ENCODE data around the gene SMIM7. TPM values are rescaled to one million over a fixed set of nuclear protein-coding genes. Genes with fewer than 3 reads are reported as not detected.

The SMIM7 gene
- total and polyA plus RNA-seq, 2 donors from 2014 or later = 66.2 to 144 TPM

DNA sequence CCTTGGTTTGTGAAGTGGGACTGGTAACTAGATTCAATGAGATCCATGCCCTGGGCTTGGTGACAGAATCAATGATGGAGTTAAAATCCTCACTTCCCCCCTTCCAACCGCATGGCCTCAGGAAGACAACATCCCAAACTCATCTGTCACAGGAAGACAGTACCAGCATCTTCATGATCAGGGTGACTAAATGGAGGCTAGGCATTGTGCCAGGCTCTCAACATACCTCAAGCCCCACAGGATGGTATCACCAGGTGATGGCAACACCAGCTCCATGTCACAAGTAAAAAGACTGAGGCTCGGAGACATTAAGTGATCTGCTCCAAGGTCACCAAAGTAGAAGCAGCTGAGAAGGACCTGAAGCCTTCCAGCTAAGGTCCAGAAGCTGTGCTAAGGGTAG lies 46.1 kb downstream of the SMIM7 start:
- Histone ChIP-seq H3K27me3 (ENCODE audit: control insufficient read depth, insufficient read depth, low read length) (no peaks in the 10 kb centered on the region), H3K4me1 (ENCODE audit: control insufficient read depth in 2 of 3, insufficient read depth in 2 of 3, low read depth in 1 of 3, low read length in 3 of 3) (no peaks in the 10 kb centered on the region), H3K27ac (ENCODE audit: low read depth in 2 of 2, low read length in 2 of 2) (no peak overlapping the region), H3K9ac (ENCODE audit: low read length in 3 of 3) (no peak overlapping the region), H3K9me3 (ENCODE audit: control insufficient read depth in 2 of 3, insufficient read depth in 1 of 3, low read length in 3 of 3) (no peaks in the 10 kb centered on the region), H3K4me3 (ENCODE audit: low read length in 3 of 3) (no peak overlapping the region), H3K36me3 (ENCODE audit: control insufficient read depth in 2 of 3, insufficient read depth in 3 of 3, low read length in 3 of 3) (no peaks in the 10 kb centered on the region)
- FAIRE-seq (no peak), DNase-seq (no peak)
- intact Hi-C loops (cut with DNase I) = no loop called here
- TF ChIP-seq, protein P1, sequence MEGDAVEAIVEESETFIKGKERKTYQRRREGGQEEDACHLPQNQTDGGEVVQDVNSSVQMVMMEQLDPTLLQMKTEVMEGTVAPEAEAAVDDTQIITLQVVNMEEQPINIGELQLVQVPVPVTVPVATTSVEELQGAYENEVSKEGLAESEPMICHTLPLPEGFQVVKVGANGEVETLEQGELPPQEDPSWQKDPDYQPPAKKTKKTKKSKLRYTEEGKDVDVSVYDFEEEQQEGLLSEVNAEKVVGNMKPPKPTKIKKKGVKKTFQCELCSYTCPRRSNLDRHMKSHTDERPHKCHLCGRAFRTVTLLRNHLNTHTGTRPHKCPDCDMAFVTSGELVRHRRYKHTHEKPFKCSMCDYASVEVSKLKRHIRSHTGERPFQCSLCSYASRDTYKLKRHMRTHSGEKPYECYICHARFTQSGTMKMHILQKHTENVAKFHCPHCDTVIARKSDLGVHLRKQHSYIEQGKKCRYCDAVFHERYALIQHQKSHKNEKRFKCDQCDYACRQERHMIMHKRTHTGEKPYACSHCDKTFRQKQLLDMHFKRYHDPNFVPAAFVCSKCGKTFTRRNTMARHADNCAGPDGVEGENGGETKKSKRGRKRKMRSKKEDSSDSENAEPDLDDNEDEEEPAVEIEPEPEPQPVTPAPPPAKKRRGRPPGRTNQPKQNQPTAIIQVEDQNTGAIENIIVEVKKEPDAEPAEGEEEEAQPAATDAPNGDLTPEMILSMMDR (IDR thresholded peaks at IDR 0.05; ENCODE audit: borderline replicate concordance, extremely low read depth, insufficient read depth) = no peak

DNA sequence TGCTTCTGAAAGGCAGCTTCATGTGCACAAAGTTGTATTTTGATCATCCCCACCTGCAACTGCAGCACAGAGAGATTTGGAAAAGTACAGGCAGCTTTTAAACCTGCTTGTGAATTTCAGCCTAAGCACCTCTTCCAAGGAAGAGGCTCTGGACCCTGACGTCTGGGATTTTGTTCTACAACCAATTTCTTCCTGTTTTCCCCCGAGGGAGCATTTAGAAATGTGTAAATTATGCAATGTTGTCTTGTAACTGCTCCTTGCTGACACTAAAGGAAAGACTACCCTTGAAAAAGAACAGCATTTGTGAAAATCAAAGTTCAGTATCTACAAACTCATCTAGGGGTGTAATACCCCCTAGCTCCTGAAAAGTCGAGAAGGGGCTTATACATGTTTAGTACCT lies 47.3 kb downstream of the SMIM7 start:
- Histone ChIP-seq H3K4me3 (ENCODE audit: low read length in 3 of 3) (no peak overlapping the region), H3K9me3 (ENCODE audit: control insufficient read depth in 2 of 3, insufficient read depth in 1 of 3, low read length in 3 of 3) (no peaks in the 10 kb centered on the region), H3K27ac (ENCODE audit: low read depth in 2 of 2, low read length in 2 of 2) (no peak overlapping the region), H3K27me3 (ENCODE audit: control insufficient read depth, insufficient read depth, low read length) (no peaks in the 10 kb centered on the region), H3K4me1 (ENCODE audit: control insufficient read depth in 2 of 3, insufficient read depth in 2 of 3, low read depth in 1 of 3, low read length in 3 of 3) (peaks cover 0 to 7% (median 0%) of the 10 kb centered on the region in 3 donors), H3K9ac (ENCODE audit: low read length in 3 of 3) (no peak overlapping the region), H3K36me3 (ENCODE audit: control insufficient read depth in 2 of 3, insufficient read depth in 3 of 3, low read length in 3 of 3) (no peaks in the 10 kb centered on the region)
- intact Hi-C loops (cut with DNase I) = no loop called here
- FAIRE-seq (no peak), DNase-seq (no peak)
- TF ChIP-seq, protein P1 (IDR thresholded peaks at IDR 0.05; ENCODE audit: borderline replicate concordance, extremely low read depth, insufficient read depth) = no peak

- no peaks in the 10 kb centered on the region for H3K9me3 ChIP-seq (ENCODE audit: control insufficient read depth in 2 of 3, insufficient read depth in 1 of 3, low read length in 3 of 3)
- intact Hi-C loops (cut with DNase I) = no loop called here
- FAIRE-seq = no peak
- H3K27ac ChIP-seq (ENCODE audit: low read depth in 2 of 2, low read length in 2 of 2) = no peak overlapping the region
- no peaks in the 10 kb centered on the region for H3K27me3 ChIP-seq (ENCODE audit: control insufficient read depth, insufficient read depth, low read length)
- H3K9ac ChIP-seq (ENCODE audit: low read length in 3 of 3) = no peak overlapping the region
- peaks cover 0 to 7% (median 0%) of the 10 kb centered on the region in 3 donors for H3K4me1 ChIP-seq (ENCODE audit: control insufficient read depth in 2 of 3, insufficient read depth in 2 of 3, low read depth in 1 of 3, low read length in 3 of 3)
- TF ChIP-seq, protein P1 (IDR thresholded peaks at IDR 0.05; ENCODE audit: borderline replicate concordance, extremely low read depth, insufficient read depth) = no peak
- H3K36me3 ChIP-seq (ENCODE audit: control insufficient read depth in 2 of 3, insufficient read depth in 3 of 3, low read length in 3 of 3) = no peaks in the 10 kb centered on the region
- no peak for DNase-seq
- H3K4me3 ChIP-seq (ENCODE audit: low read length in 3 of 3) = no peak overlapping the region
These were observed 48.8 kb downstream of the SMIM7 start for GRCh38 chr19:16611121-16611520.
